SU-DHL-6 (cell line): Measurements from ENCODE around the gene PPP2R2C.

Experiments used
- CTCF ChIP-seq: fragments of 200-600 bp; sonication (generic); IDR thresholded peaks from one replicate; pipeline ENCODE4 v1.5.1; 2017; ENCODE audit warnings: antibody characterized with exemption, mild to moderate bottlenecking, low read length, moderate library complexity; ENCODE audit not compliant: insufficient read depth, poor library complexity, severe bottlenecking
- EZH2phosphoT487 ChIP-seq: fragments of 200-600 bp; sonication (generic), shearing (Covaris generic); conservative IDR thresholded peaks from 2 replicates; pipeline ENCODE4 v1.6.1; 2018; ENCODE audit warnings: mild to moderate bottlenecking, antibody characterized with exemption, low read length, moderate library complexity, mixed read lengths

- no peak for TF ChIP-seq CTCF
- no peak for TF ChIP-seq EZH2phosphoT487
Observed at GRCh38 chr4:6373541-6374410, 98.6 kb downstream of the PPP2R2C start.
